COLO668 (cell line): ENCODE data around the gene MRGPRG.
A peak's percentile ranks its signal among the peaks of the same experiment; 100 is the strongest.
"Not testable (repeated sequence)": the region's sequence is repeated elsewhere in the genome, so short reads cannot be mapped to it uniquely, and the experiment has no call there.

ENCODE experiments used
- DNase-seq: peaks from one replicate; lab custom pipeline; 2025; ENCODE audit not compliant: unreplicated experiment; lab: John Stamatoyannopoulos, UW

Gene MRGPRG

GRCh38 chr11:3218483-3219280 is at the start of gene MRGPRG:
Gene MRGPRG (minus strand): TSS chr11:3218813. CDS start chr11:3218813, 0 bp downstream.
- DNase-seq = no peak

GRCh38 chr11:3262548-3262947 is 43.9 kb upstream of the MRGPRG start:
- DNase-seq = not testable (repeated sequence)

- not testable (repeated sequence) for DNase-seq
Observed at GRCh38 chr11:3261831-3262230, 43.2 kb upstream of the MRGPRG start.

- not testable (repeated sequence) for DNase-seq
Observed at GRCh38 chr11:3257509-3257908, 38.9 kb upstream of the MRGPRG start.

- not testable (repeated sequence) for DNase-seq
Observed at GRCh38 chr11:3255241-3255640, 36.6 kb upstream of the MRGPRG start.

- not testable (repeated sequence) for DNase-seq
Observed at GRCh38 chr11:3254773-3255172, 36.2 kb upstream of the MRGPRG start.

- DNase-seq = no peak
Observed at GRCh38 chr11:3245071-3245470, 26.5 kb upstream of the MRGPRG start.

GRCh38 chr11:3243880-3244279 is 25.3 kb upstream of the MRGPRG start:
- DNase-seq = no peak

- DNase-seq = no peak
Observed at GRCh38 chr11:3237119-3237518, 18.5 kb upstream of the MRGPRG start.

GRCh38 chr11:3234846-3235245 is 16.2 kb upstream of the MRGPRG start:
- DNase-seq = no peak

GRCh38 chr11:3232956-3233355 is 14.3 kb upstream of the MRGPRG start:
- no peak for DNase-seq

- DNase-seq = peak; percentile 53
Observed at GRCh38 chr11:3231851-3232744, 13.5 kb upstream of the MRGPRG start, which contains the start of gene MRGPRE. Gene MRGPRE (minus strand): TSS chr11:3232417. CDS start chr11:3228799, 3,618 bp downstream.

GRCh38 chr11:3231550-3231850 is 12.9 kb upstream of the MRGPRG start:
- DNase-seq = no peak

- no peak for DNase-seq
Observed at GRCh38 chr11:3230636-3231549, 12.3 kb upstream of the MRGPRG start.

GRCh38 chr11:3229673-3230630 is 11.3 kb upstream of the MRGPRG start:
- DNase-seq = no peak

GRCh38 chr11:3228445-3228829 is 9.8 kb upstream of the MRGPRG start:
- no peak for DNase-seq

GRCh38 chr11:3227568-3228444 is 9.2 kb upstream of the MRGPRG start:
- DNase-seq = peak; percentile 46

- DNase-seq = no peak
Observed at GRCh38 chr11:3226846-3227567, 8.4 kb upstream of the MRGPRG start.
